ENCODE results near the gene ARHGEF39.

ARHGEF39 gene

GRCh38 chr9:35664531-35665470, at the start of gene ARHGEF39:
TSS of gene ARHGEF39 (minus strand) at chr9:35665195. CDS start at chr9:35665169, 26 bp downstream.
- no peak for TF ChIP-seq GATA3 (IDR thresholded peaks at IDR 0.05; ENCODE audit: low read depth, low read length)
- no peak for TF ChIP-seq GATA2 (IDR thresholded peaks at IDR 0.05; ENCODE audit: low read depth, low read length)

GRCh38 chr9:35714123-35714522, 49.1 kb upstream of the ARHGEF39 start:
- TF ChIP-seq GATA3 (IDR thresholded peaks at IDR 0.05; ENCODE audit: low read depth, low read length): no peak
- TF ChIP-seq GATA2 (IDR thresholded peaks at IDR 0.05; ENCODE audit: low read depth, low read length): no peak

GRCh38 chr9:35713578-35713977, 48.6 kb upstream of the ARHGEF39 start:
- TF ChIP-seq GATA3 (IDR thresholded peaks at IDR 0.05; ENCODE audit: low read depth, low read length): no peak

GRCh38 chr9:35712762-35713400, 47.9 kb upstream of the ARHGEF39 start:
- TF ChIP-seq GATA3 (IDR thresholded peaks at IDR 0.05; ENCODE audit: low read depth, low read length) (no peak), GATA2 (IDR thresholded peaks at IDR 0.05; ENCODE audit: low read depth, low read length) (no peak)

GRCh38 chr9:35711501-35712428, 46.8 kb upstream of the ARHGEF39 start:
- TF ChIP-seq GATA3 (IDR thresholded peaks at IDR 0.05; ENCODE audit: low read depth, low read length): no peak
- no peak for TF ChIP-seq GATA2 (IDR thresholded peaks at IDR 0.05; ENCODE audit: low read depth, low read length)

GRCh38 chr9:35710818-35711500, 46.0 kb upstream of the ARHGEF39 start:
- TF ChIP-seq GATA3 (IDR thresholded peaks at IDR 0.05; ENCODE audit: low read depth, low read length) (no peak), GATA2 (IDR thresholded peaks at IDR 0.05; ENCODE audit: low read depth, low read length) (no peak)

GRCh38 chr9:35708146-35708545, 43.2 kb upstream of the ARHGEF39 start:
- TF ChIP-seq GATA3 (IDR thresholded peaks at IDR 0.05; ENCODE audit: low read depth, low read length): no peak
- TF ChIP-seq GATA2 (IDR thresholded peaks at IDR 0.05; ENCODE audit: low read depth, low read length): no peak

- TF ChIP-seq GATA2 (IDR thresholded peaks at IDR 0.05; ENCODE audit: low read depth, low read length): no peak
- TF ChIP-seq GATA3 (IDR thresholded peaks at IDR 0.05; ENCODE audit: low read depth, low read length): no peak
Observed at GRCh38 chr9:35706951-35707350, 42.0 kb upstream of the ARHGEF39 start.

- TF ChIP-seq GATA3 (IDR thresholded peaks at IDR 0.05; ENCODE audit: low read depth, low read length) (no peak), GATA2 (IDR thresholded peaks at IDR 0.05; ENCODE audit: low read depth, low read length) (no peak)
Observed at GRCh38 chr9:35705836-35706430, 40.9 kb upstream of the ARHGEF39 start.

- no peak for TF ChIP-seq GATA2 (IDR thresholded peaks at IDR 0.05; ENCODE audit: low read depth, low read length)
- no peak for TF ChIP-seq GATA3 (IDR thresholded peaks at IDR 0.05; ENCODE audit: low read depth, low read length)
Observed at GRCh38 chr9:35705372-35705771, 40.4 kb upstream of the ARHGEF39 start.

- no peak for TF ChIP-seq GATA3 (IDR thresholded peaks at IDR 0.05; ENCODE audit: low read depth, low read length)
- no peak for TF ChIP-seq GATA2 (IDR thresholded peaks at IDR 0.05; ENCODE audit: low read depth, low read length)
Observed at GRCh38 chr9:35703906-35704672, 39.1 kb upstream of the ARHGEF39 start.

- TF ChIP-seq GATA2 (IDR thresholded peaks at IDR 0.05; ENCODE audit: low read depth, low read length) (no peak), GATA3 (IDR thresholded peaks at IDR 0.05; ENCODE audit: low read depth, low read length) (no peak)
Observed at GRCh38 chr9:35702696-35703095, 37.7 kb upstream of the ARHGEF39 start.

Measured in SH-SY5Y (cell line).